GM21381 (cell line): ENCODE measurements around the gene SNX14.
"Not testable (repeated sequence)": the region's sequence is repeated elsewhere in the genome, so short reads cannot be mapped to it uniquely, and the experiment has no call there.

Experiments
- ATAC-seq: cut with Tn5 transposase; IDR thresholded peaks from one replicate; pipeline ENCODE4 v1.9.1; 2021; ENCODE audit warnings: mild to moderate bottlenecking, moderate library complexity; ENCODE audit not compliant: unreplicated experiment

Gene SNX14

DNA sequence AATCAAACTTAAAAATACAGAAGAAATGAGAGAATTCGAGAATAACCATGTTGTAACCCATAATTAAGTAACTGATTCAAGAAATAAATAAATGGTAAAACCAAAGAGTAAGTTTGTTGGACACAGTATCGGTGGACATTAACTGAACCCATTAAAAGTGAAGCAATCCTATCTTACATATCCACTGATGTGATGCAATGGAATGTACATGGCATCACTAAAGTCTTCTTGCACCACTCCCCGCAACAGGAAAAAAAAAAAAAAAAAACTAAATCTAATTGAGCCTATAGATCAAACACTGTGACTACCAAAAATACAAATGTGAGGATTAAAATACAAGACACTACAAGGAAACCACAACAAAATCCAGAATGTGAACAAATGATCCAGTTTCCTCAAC, 7.9 kb downstream of the SNX14 start:
- ATAC-seq: no peak

DNA sequence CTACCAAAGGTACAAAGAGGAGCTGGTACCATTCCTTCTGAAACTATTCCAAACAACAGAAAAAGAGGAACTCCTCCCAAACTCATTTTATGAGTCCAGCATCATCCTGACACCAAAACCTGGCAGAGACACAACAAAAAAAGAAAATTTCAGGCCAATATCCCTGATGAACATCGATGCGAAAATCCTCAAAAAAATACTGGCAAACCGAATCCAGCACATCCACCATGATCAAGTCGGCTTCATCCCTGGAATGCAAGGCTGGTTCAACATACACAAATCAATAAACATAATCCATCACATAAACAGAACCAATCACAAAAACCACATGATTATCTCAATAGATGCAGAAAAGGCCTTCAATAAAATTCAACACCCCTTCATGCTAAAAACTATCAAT, 10.8 kb downstream of the SNX14 start:
- not testable (repeated sequence) for ATAC-seq

DNA sequence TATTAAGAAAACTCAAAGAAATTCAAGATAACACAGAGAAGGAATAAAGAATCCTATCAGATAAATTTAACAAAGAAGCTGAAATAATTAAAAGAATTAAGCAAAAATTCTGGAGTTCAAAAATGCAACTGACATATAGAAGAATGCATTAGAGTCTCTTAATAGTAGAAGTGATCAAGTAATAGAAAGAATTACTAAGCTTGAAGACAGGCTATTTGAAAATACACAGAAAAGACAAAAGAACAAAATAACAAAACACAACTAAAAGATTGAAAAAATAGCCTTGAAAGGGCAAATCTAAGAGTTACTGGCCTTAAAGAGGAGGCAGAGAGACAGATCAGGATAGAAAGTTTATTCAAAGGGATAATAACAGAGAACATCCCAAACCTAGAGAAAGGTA, 12.1 kb downstream of the SNX14 start:
- ATAC-seq: no peak

DNA sequence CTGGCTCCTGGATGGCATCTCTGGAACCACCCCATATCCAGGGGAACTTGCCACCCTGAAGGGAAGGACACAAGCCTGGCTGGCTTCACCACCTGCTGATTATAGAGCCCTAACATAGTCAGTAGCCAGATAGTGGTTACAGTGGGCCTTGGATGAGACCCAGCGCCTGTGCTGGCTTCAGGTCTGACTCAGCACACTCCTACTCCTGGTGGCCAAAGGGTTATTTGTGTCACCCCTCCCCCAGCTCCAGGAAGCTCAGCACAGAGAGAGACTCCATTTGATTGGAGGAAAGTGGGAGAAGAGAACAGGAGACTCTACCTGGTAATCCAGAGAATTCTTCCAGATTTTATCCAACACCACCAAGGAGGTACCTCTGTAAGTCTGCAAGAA, 12.8 kb downstream of the SNX14 start:
- ATAC-seq: no peak

DNA sequence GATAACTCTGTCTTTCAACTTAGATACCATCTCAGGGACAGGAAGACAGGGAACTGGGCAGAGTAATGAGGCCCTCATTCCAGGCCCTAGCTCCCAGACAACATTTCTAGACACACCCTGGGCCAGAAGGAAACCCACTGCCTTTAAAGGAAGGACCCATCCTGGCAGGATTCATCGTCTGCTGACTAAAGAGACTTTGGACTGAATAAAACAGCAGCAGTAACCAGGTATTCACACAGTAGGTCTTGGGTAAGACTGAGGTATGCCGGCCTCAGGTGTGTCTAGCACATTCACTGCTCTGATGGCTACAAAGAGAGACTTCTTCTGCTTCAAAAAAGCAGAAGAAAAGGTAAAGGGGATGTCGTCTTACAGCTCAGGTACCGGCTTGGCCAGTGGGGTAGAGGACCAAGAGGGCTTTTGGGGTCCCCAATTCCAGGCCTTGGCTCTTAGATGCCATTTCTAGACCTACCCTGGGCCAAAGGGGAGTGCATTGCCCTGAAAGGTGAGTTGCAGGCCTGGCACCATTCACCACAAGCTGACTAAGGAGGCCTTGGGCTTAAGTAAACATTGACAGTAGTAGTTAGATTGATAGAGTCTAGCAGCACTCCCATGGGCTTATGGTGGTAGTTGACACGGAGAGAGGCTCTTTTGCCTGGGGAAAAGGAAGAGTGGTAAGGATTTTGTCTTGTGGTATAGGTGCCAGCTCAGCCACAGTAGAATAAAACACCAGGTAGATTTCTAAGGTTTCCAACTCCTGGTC, 13.4 kb downstream of the SNX14 start:
- ATAC-seq: no peak

DNA sequence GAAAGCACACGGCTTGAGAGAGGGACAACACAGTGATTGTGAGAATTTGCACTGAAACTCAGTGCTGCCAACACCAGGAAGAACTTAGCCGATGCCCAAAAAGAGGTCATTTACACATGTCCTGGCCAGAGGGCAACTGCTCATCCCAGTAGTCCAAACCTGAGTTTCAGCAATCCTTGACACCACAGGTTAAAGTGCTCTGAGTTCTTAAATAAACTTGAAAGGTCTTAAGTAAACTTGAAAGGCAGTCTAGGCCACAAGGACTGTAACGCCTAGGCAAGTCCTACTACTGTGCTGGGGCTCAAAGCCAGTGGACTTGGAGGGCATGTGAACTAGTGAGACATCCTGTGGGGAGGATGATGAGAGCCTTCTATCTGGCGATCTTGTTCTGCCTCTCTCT, 14.1 kb downstream of the SNX14 start:
- no peak for ATAC-seq

DNA sequence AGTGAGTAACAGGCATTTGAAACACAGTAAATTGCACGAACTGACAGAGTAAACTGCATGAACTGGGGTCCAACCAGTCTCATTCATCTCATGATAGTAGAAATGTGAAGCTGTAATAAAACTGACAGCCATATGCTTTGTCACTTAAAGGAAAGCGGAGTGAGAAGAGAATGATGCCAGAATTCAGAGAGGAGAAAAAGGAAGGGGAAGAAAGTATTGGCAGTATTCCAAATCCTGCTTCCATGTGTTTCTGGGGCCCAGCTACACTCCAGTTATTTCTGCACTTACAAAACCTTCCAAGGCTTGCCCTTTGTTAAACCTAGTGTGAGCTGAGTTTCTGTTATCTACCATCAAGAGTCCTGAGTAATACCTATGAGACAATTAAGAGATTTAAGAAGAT, 17.2 kb downstream of the SNX14 start:
- ATAC-seq: no peak

DNA sequence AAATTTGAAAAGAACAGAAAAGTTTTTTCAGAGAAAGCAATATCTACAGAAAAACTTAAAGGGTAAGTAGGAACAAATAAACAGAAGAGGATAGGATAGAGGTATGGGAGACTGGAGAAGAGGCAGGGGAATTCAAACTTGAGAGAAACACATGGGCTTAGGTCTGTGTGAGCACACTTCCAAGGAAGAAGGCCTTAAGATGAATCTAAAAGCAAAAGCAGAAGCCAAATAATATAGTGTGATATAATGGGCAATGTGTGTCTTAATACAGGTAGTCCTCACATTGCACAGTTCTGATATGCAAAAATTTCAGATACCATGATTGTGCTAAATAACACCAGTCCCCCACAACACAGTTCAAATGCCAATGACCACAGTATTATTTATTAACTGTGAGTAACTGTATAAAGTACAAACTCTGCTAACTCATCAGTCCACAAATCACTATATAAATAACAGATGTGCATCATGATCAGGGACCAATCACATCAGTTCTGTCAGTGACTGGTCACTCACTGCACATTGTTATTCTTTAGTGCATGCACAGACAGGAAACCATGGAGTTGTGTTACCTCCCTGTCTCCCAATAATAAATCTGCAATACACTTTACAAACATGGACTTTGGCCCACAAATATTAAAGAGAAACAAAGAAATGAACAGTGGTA, 18.6 kb downstream of the SNX14 start:
- no peak for ATAC-seq

DNA sequence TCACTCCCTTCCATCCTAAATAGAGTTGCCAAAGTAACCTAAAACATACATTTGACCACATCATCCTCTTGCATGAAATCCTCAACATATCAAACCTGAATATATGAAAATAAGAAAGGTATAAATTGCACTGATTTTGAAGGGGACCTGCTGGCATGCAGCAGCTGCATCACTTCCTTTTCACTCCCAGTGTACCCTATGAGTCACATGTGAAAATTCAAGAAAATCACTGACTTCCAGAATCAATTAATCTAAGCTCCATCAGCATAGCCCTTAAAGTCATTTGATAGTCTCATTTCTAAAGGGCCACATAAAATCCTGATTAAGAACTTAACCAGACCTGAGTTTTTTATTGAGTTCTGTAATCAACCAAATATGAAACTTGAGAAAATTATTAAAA, 24.3 kb downstream of the SNX14 start:
- no peak for ATAC-seq

DNA sequence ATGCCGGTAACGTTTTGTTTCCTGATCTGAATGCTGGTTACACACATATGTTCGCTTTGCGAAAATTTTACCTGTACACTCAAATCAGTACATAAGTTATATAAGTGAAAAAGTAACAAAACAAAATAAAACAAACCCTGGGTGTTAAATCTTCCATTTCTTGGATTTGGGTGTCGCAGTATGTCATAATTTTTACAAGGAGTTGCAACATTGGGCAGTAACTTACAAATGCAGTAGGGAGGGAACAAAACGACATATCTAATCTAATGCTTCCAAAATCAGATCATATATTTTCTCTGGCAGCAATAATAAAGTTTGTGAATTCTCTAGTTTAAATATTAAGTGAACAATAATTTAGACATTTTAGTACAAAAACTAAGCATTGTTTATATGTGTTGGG, 25.2 kb downstream of the SNX14 start:
- ATAC-seq: no peak

DNA sequence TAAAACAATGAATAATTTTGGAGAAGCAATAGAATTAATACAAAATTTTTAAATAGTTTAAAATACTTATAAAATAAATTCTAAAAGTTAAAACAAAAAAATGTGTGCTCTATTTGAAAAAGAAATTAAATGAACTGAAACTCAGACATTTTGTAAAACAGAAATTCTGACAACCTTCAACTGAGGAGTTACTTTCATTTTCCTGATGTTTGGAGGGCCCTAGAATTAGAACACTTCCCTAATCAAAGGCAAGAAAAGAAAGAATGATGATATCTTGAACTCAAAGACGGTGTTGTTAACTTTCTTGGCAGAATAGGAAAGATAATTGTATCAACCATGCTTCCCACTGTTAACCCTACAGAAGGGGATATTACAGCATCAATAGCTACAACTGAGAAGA, 27.9 kb downstream of the SNX14 start:
- ATAC-seq: no peak

DNA sequence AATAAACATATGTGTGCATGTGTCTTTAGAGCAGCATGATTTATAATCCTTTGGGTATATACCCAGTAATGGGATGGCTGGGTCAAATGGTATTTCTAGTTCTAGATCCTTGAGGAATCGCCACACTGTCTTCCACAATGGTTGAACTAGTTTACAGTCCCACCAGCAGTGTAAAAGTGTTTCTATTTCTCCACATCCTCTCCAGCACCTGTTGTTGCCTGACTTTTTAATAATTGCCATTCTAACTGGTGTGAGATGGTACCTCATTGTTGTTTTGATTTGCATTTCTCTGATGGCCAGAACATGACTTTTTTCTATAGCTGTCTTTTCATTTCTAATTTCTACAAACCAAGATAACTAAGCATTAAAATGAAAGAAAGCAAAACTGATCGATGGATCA, 29.4 kb downstream of the SNX14 start:
- not testable (repeated sequence) for ATAC-seq

DNA sequence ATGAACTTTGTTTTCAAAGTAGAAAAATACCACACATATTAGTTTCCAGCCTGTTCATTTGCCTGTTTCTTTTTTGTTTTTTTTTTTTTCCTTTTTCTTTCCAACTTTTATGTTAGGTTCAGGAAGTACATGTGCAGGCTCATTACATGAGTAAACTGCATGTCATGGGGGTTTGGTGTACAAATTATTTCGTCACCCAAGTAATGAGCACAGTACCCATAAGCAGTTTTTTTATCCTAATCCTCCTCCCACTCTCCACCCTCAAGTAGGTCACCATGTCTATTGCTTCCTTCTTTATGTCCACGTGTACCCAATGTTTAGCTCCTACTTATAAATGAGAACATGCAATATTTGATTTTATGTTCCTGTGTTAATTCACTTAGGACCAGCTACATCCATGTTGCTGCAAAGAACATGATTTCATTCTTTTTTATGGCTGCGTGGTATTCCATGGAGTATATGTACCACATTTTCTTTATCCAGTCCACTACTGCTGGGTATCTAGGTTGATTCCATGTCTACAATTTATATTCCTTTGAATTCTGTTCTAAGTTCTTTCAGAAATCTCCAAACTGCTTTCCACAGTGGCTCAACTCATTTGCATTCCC, 31.8 kb downstream of the SNX14 start:
- ATAC-seq: no peak

DNA sequence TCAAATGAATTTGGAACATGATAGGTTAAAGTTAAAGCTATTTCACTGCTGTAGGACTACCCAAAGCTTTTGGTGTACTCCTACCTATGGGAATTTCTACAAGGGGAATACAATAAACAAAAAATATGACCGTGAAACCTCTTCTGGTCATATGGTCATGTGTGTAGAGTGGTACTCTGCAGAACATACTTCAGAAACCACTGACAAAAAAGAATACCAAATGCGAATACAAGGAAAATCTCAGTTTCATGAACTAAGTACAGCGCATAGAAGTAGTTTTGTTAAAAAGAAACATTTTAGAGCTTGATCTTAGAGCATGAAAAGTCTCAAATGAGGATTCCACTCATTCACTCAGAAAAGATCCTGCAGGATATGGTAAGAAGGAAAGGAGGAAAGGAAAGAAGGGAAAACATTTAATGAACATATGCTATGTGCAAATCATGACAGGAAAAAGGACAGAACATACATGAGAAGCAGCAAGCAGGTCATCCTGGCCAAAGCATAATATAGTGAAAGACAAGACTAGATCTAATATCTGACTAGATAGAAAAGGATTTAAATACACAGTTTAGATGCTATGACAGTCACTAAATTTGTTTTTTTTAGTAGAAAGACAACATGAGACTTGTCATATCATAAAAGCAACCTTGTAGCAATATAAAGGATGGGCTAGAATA, 36.5 kb downstream of the SNX14 start:
- ATAC-seq: no peak

DNA sequence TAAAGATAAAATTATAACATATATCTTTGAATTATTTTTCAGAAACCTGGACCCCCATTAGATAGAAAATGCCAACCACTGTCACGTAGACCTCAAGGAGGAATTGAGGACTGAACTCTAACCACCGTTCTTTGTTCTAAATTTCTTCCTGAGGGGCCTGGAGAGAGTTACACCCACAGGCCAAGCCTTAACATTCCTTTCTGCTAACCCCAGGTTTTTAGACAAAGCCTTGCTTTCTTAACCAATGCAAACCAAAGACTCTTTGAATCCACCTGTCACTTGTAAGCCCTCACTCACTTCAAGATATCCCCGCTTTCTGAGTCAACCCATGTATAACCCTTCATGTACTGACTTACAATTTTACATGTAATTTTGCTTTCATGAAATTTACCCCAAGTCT, 41.0 kb downstream of the SNX14 start:
- ATAC-seq: no peak

DNA sequence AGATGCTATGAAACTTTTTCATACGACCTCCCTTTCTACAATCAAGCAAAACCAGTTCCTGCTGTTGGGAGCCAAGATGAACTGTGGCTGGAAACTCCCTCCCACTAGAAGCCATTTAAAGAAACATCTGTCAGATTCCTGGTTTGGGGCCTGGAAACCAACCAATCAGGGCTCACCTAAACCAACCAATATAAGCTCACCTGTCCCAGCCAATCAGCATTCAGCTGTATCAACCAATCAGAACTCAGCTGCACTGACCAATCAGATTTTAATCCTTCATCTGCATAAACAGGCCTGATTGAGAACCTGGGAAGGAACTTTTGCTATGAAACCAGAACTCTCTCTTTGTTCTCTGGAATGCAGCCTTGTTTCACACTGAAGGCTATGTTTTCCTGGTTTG, 42.4 kb downstream of the SNX14 start:
- ATAC-seq: no peak

DNA sequence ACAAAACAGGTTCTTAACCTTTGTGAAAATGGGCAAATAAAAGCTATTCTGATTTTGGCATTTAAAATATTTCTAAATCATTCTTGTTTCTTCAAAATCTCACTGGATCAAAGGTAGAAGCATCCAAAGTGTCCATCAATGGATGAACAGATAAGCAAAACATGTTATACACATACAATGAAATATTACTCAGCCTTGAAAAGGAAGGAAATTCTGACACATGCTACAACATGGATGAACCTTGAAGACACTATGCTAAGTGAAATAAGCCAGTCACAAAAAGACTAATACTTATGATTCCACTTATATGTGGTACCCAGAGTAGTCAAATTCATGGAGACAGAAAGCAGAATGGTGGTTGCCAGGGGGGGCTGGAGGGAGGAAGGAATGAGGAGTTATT, 45.9 kb downstream of the SNX14 start:
- no peak for ATAC-seq

DNA sequence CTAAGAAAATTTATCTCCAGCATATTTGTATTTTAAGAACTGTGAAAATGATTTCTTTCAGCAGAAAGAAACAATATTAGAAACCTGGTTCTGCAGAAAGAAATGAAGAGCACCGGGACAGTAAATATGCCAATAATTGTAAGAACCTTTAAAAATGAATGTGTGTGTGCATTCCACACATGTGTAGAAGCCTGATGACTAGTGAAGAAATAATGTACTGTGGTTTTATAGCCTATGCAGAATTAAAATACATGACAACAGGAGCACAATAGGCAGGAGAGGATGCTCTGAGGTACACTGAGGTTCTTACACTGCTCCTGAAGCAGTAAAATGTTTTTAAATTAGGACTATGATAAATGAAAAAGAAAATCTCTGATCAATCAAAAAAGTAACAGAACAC, 48.9 kb downstream of the SNX14 start:
- ATAC-seq: no peak

DNA sequence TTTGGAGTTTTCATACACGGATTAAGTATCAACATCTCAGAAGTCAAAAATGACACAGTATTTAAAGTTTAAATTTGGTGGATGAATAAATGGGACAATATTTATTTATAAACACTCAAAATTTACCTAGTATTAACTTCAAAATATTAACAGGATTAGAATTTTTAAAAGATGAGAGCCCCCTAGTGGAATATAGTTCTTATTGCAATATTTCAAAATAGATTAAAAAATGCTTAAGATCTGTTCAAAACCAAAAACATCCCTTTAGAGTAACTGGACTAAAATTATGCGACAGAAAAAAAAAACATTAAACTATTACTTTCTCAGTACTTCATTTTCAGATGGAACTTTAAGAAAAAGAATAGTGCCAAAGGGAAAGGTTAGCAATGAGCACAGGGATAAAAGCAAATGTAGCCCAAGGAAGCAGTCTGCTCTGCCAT, 56.6 kb downstream of the SNX14 start:
- no peak for ATAC-seq

DNA sequence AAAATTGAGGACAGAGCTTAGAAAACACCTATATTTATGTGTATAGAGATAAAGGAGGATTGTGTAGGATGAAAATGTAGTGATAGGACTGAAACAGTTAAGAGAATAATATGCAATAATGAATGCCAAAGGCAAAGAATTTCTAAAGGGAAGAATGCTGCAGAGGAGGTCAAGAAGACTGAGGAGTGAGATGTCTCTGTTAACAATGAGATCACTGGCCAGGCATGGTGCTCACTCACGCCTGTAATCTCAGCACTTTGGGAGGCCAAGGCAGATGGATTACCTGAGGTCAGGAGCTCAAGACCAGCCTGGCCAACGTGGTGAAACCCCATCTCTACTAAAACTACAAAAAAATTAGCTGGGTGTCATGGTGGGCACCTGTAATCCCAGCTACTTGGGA, 69.4 kb downstream of the SNX14 start:
- not testable (repeated sequence) for ATAC-seq

DNA sequence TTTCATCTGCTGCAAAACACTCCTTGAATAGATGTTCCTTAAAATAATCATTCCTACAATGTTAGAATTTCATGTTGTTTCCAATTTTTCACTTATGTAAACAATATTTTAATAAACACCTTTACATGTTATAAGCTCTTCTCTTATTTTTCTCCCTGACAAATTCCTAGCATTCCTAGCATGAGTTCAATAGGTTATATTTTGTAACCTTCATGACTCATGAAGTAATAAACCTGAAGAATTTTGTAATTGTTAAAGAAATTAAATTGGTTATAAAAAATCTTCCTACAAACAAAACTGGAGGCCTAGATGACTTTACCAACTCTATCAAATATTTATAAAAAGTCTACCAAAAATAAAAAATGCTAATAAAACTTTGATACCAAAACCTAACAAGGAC, 77.5 kb downstream of the SNX14 start:
- no peak for ATAC-seq
